ENCODE results near the gene LRRC28. TPM values are rescaled to one million over a fixed set of nuclear protein-coding genes. Genes with fewer than 3 reads are reported as not detected.
A peak's percentile ranks its signal among the peaks of the same experiment; 100 is the strongest.

LRRC28 gene
- total RNA-seq, 6 donors from 2014 or later, result 15.6 to 70.2 (median 20.1) TPM

- Histone ChIP-seq H3K4me3 (peak overlapping the region in 3 of 4 donors; percentile 68 to 88 (median 80)), H3K4me1 (peaks cover 9 to 29% (median 23%) of the 10 kb centered on the region in 4 donors), H3K27me3 (no peaks in the 10 kb centered on the region), H3K36me3 (peaks cover 0 to 7% (median 0%) of the 10 kb centered on the region in 4 donors), H3K27ac (no peak overlapping the region), H3K9me3 (no peaks in the 10 kb centered on the region)
- TF ChIP-seq POLR2A (IDR thresholded peaks at IDR 0.05) (no peak), POLR2AphosphoS5 (IDR thresholded peaks at IDR 0.05) (no peak), EP300 (IDR thresholded peaks at IDR 0.05) (no peak)
- TF ChIP-seq, protein P1, sequence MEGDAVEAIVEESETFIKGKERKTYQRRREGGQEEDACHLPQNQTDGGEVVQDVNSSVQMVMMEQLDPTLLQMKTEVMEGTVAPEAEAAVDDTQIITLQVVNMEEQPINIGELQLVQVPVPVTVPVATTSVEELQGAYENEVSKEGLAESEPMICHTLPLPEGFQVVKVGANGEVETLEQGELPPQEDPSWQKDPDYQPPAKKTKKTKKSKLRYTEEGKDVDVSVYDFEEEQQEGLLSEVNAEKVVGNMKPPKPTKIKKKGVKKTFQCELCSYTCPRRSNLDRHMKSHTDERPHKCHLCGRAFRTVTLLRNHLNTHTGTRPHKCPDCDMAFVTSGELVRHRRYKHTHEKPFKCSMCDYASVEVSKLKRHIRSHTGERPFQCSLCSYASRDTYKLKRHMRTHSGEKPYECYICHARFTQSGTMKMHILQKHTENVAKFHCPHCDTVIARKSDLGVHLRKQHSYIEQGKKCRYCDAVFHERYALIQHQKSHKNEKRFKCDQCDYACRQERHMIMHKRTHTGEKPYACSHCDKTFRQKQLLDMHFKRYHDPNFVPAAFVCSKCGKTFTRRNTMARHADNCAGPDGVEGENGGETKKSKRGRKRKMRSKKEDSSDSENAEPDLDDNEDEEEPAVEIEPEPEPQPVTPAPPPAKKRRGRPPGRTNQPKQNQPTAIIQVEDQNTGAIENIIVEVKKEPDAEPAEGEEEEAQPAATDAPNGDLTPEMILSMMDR (IDR thresholded peaks at IDR 0.05), result no peak
- DNase-seq (no peak), ATAC-seq (ENCODE audit: low FRiP score in 2 of 2) (no peak)
- 80% methylated on average over 7 of the region's 7 CpGs for WGBS, 2 donors
These were observed 1.0 kb downstream of the LRRC28 start for GRCh38 chr15:99252326-99252725.

DNA sequence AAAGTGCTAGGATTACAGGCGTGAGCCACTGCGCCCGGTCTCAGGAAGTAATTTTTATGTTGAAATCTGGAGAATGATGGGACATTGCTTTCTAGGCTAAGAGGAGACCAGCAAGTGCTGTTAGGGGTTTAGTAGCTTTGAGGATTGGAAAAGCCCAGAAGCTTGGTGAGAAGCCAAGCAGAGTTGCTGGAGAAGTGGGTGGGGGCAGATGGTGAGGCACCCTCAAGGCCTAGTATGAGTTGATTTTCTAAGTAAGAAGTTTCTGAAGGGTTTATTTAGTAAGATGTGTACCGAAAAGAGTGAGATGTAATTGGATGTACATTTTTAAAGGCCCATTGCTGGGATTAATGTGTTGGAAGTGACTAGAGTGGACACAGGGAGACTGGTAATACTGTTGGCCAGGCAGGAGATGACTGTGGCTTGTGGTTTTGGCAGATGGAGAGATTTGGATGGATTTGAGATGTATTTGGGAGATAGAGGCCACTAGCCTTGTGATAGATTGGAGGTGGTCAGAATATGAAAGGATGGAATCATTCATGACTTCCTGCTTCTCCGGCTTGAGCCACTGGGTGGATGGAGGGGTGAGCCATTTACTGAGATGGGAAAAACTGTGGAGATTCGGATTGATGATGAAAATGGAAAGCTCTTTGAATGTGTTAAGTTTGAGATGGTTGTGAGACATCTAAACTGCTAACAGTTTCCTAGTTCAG is 2.3 kb downstream of the LRRC28 start:
- no peak for DNase-seq
- TF ChIP-seq POLR2A (IDR thresholded peaks at IDR 0.05) (no peak), EP300 (IDR thresholded peaks at IDR 0.05) (no peak), POLR2AphosphoS5 (IDR thresholded peaks at IDR 0.05) (no peak)
- TF ChIP-seq, protein P1 (IDR thresholded peaks at IDR 0.05), result no peak
- no peaks in the 10 kb centered on the region for H3K27me3 ChIP-seq
- no peak for ATAC-seq (ENCODE audit: low FRiP score in 2 of 2)
- peaks cover 9 to 19% (median 17%) of the 10 kb centered on the region in 4 donors for H3K4me1 ChIP-seq
- 82 to 88% methylated on average over 6 of the region's 6 CpGs for WGBS, 2 donors
- no peak overlapping the region for H3K4me3 ChIP-seq
- H3K36me3 ChIP-seq, result peaks cover 0 to 10% (median 0%) of the 10 kb centered on the region in 4 donors
- H3K9me3 ChIP-seq, result no peaks in the 10 kb centered on the region
- H3K27ac ChIP-seq, result no peak overlapping the region

GRCh38 chr15:99257107-99257750 is 5.9 kb downstream of the LRRC28 start:
- Histone ChIP-seq H3K27ac (no peak overlapping the region), H3K4me1 (peaks cover 4 to 7% (median 4%) of the 10 kb centered on the region in 4 donors), H3K9me3 (no peaks in the 10 kb centered on the region), H3K27me3 (no peaks in the 10 kb centered on the region), H3K36me3 (peaks cover 0 to 16% (median 0%) of the 10 kb centered on the region in 4 donors), H3K4me3 (no peak overlapping the region)
- no peak for TF ChIP-seq POLR2AphosphoS5 (IDR thresholded peaks at IDR 0.05)
- no peak for TF ChIP-seq EP300 (IDR thresholded peaks at IDR 0.05)
- TF ChIP-seq, protein P1 (IDR thresholded peaks at IDR 0.05), result no peak
- no peak for TF ChIP-seq POLR2A (IDR thresholded peaks at IDR 0.05)
- 90 to 95% methylated on average over 12 of the region's 12 CpGs for WGBS, 2 donors
- DNase-seq (peak in 1 of 2 donors; percentile 20), ATAC-seq (ENCODE audit: low FRiP score in 2 of 2) (no peak)

- H3K4me1 ChIP-seq, result peaks cover 0 to 4% (median 0%) of the 10 kb centered on the region in 4 donors
- TF ChIP-seq EP300 (IDR thresholded peaks at IDR 0.05) (no peak), POLR2AphosphoS5 (IDR thresholded peaks at IDR 0.05) (no peak)
- 69 to 71% methylated on average over 5 of the region's 5 CpGs for WGBS, 2 donors
- H3K27ac ChIP-seq, result no peak overlapping the region
- no peaks in the 10 kb centered on the region for H3K9me3 ChIP-seq
- peaks cover 0 to 6% (median 0%) of the 10 kb centered on the region in 4 donors for H3K36me3 ChIP-seq
- no peaks in the 10 kb centered on the region for H3K27me3 ChIP-seq
- ATAC-seq (ENCODE audit: low FRiP score in 2 of 2) (no peak), DNase-seq (no peak)
- no peak overlapping the region for H3K4me3 ChIP-seq
These were observed 12.8 kb downstream of the LRRC28 start for GRCh38 chr15:99264125-99264524.

DNA sequence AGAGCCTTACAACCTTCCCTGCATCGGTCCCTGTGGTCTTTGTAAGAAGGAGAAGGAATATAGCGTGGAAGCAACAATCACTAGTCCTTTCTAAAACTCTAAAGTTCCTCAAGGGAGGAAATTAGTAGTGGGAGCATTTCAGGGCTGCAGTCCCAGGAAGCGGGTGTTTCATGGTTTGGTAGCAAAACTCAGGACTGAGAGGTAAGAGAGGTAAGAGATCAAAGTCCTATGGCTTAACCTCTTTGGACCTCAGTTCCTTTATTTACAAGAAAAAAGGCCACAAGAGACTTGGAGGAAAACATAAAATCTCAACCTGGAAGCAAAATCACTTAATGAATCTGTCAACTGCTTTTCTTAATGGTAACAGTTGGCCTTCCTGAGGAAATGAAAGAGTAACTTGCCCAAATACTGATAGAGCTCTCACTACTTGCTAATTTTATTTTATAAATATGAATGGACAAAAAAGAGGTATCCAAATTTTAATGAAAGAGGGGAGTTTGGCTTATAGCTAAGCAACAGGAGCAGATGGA is 14.3 kb downstream of the LRRC28 start:
- Histone ChIP-seq H3K27ac (no peak overlapping the region), H3K27me3 (no peaks in the 10 kb centered on the region), H3K4me3 (no peak overlapping the region), H3K36me3 (peaks cover 0 to 6% (median 0%) of the 10 kb centered on the region in 4 donors), H3K9me3 (no peaks in the 10 kb centered on the region), H3K4me1 (peaks cover 0 to 4% (median 0%) of the 10 kb centered on the region in 4 donors)
- DNase-seq, result no peak
- ATAC-seq (ENCODE audit: low FRiP score in 2 of 2), result no peak
- TF ChIP-seq EP300 (IDR thresholded peaks at IDR 0.05), result no peak
- TF ChIP-seq, protein P1 (IDR thresholded peaks at IDR 0.05), result no peak
- no peak for TF ChIP-seq POLR2A (IDR thresholded peaks at IDR 0.05)
- TF ChIP-seq POLR2AphosphoS5 (IDR thresholded peaks at IDR 0.05), result no peak
- WGBS, 2 donors, result 78 to 95% methylated on average over 3 of the region's 3 CpGs

Measured in upper lobe of left lung (tissue), 6 donors.